GM18498 (cell line): ENCODE data around the gene SLC25A6.
"Not testable (repeated sequence)": the region's sequence is repeated elsewhere in the genome, so short reads cannot be mapped to it uniquely, and the experiment has no call there.

ENCODE experiments used
- ATAC-seq: cut with Tn5 transposase; IDR thresholded peaks from one replicate; pipeline ENCODE4 v1.9.1; 2021; ENCODE audit warnings: mild to moderate bottlenecking, moderate library complexity; ENCODE audit not compliant: unreplicated experiment

Gene SLC25A6

GRCh38 chrX:1391707-1392375, at the start of gene SLC25A6:
Gene SLC25A6, minus strand, starts transcription at chrX:1392113. Its CDS starts 104 bp downstream, at chrX:1392009.
- peak; percentile 96 for ATAC-seq

DNA sequence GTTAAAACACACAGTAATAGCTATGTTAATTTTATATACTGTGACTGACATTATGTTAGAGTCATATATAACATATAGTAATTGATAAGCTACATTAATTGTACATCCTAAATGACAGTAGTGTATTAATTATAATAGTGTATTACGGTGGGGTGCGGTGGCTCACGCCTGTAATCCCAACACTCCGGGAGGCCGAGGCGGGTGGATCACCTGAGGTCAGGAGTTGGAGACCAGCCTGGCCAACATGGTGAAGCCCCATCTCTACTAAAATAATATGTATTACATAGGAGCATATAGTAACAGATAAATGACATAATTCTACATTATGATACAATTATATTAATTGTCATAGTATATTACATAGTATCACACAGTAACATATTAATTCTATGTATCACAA, 48.6 kb upstream of the SLC25A6 start:
- no peak for ATAC-seq

DNA sequence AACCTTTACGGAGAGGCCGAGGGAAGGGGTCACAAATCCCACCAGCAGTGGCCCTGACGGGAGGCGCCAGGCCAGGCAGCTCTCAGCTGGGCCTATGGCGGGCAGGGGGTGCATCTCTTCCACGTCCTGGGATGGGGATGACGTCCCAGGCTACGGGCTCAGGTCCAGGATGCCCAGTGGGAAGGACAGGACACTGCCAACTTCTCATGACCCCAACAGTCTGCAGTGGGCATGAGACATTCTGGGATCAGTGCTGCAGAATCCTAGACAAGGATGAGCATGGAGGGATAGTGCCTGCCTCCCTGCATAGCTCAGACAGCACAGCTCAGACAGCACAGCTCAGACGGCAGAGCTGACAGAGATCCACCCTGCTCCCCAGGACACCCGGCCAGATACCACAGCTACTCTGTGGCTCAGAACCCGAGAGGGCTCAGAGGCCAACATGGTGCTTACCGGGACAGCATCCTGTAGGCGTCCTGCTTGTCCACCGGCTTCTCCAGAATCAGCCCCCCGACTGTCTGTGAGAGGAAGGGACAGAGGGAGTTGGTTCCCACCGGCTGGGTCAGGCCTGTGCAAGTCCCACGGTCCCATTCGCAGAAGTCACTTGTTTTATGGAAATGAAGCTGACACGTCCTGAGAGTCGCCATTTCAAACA, 43.5 kb upstream of the SLC25A6 start:
- no peak for ATAC-seq

DNA sequence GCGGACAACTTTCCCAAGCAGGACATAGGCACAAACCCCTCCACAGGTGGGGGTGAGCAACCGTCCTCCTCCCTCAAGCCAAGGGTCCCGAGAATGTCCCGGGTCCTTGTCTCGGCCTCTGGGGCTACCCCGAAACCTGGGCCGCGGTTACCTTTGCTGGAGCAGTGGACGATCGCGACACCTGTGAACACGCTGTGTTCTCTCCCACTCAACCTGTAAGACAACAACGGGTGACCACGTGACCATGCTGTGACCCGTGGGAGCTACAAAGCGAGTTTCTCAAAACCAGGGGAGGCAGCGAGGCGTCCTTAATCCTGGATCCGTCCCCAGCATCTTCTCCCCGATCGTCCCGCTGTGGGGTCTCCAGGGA, 42.9 kb upstream of the SLC25A6 start:
- ATAC-seq, result no peak

GRCh38 chrX:1433646-1434357, 41.9 kb upstream of the SLC25A6 start:
- no peak for ATAC-seq

GRCh38 chrX:1430451-1430850, 38.5 kb upstream of the SLC25A6 start:
- no peak for ATAC-seq

GRCh38 chrX:1427756-1428155, 35.8 kb upstream of the SLC25A6 start:
- no peak for ATAC-seq

GRCh38 chrX:1426321-1426720, 34.4 kb upstream of the SLC25A6 start:
- ATAC-seq, result not testable (repeated sequence)

DNA sequence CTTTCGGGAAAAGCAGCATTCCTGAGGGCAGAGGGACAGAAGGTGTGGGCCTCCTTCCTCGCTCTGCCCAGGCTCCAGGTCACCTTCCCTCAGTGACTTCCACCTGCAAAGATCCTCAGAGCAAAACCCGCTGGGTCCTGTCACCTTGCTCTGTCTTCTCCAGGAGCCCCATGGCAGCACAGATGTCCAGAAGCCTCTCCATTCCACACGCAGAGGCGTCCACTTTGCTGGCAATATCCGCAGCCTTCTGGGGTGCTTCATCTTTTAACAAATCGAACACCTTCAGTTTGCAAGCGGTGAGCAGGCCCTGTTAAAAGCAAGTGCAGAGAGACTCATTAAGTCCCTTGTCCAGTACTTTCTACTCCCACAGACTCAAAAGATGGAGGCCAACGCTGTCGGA, 33.5 kb upstream of the SLC25A6 start:
- no peak for ATAC-seq

GRCh38 chrX:1424147-1424851, 32.4 kb upstream of the SLC25A6 start:
- ATAC-seq, result no peak

DNA sequence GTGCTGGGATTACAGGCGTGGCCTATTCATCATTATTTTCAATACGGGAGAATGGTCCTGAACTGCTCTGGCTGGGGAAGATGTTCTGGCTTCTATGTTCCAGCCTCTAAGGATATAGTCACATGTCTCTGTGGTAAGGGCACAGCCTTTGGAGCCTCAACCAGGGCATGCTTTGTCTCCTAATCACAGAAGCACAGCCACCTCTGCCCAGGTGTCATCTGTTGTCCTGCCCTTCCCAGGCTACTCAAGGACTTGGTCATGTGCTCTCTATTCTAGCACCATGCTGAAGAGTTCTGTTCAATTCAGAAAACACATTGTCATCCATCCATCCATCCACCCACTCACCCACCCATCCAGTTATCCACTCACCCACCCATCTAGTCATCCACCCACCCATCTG, 31.3 kb upstream of the SLC25A6 start:
- ATAC-seq, result no peak

DNA sequence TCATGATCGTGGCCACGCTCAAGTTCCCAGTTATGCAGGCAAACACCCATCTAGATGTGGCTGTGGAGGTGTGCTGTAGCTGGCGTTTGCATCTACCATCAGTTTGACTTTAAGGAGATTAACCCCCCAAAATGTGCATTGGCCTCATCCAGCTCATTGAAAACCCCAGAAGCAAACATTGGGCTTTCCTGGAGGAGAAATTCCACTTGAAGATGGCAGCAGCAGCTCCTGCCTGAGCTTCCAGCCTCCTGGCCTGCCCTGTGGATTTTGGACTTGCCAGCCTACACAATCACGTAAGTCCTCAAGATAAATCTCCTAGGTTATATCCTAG, 30.2 kb upstream of the SLC25A6 start:
- no peak for ATAC-seq

GRCh38 chrX:1421433-1422134, 29.7 kb upstream of the SLC25A6 start:
- no peak for ATAC-seq

DNA sequence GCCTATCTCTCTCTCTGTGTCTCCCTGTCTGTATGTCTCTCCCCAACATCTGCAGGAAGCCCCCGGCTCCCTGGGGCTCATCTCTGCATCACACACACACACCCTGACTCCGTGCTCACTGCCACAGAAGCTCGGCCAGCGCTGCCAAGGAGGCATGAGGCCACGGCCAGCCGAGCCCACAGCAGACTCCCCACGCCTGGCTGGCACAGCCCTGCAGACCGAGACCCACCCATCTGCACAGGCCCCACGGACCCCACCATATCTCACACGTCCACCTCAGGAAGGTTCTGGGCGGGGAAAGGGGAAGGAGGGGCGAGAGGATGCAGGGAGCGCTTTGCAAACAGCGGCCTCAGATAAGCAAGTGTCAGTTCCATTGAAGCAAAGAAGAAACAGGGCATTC, 28.5 kb upstream of the SLC25A6 start:
- ATAC-seq, result no peak

GRCh38 chrX:1419545-1420355, 27.8 kb upstream of the SLC25A6 start:
- no peak for ATAC-seq

DNA sequence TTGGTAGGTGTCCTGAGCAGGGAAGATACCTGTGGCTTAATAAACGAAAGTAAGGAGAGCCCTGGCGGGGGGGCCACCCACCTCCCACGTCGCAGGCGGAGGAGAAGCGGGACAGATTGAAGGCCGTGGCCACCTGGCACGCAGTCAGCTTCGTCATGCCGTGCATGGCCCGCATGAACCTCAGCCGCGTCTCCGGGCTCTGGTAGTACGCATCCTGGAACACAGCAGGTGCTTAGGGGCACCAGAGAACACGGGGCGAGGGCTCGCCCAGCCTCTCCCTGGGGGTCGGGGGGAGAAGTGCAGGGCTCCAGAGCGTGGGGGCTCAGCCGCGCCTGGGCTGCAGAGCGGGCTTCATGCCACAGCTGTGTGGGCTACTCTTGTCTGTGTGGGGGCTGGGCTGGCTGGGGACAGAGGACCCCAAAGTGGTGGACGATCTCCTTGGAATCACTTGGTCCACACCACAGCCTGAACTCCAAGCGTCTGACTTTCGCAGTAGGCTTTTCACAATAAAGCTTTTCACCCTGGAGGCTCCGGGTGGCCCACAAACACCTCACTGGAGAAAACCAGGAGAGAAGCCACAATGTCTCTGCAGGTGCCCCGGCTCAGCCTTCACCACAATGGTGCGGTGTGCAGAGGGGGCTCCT, 27.1 kb upstream of the SLC25A6 start:
- no peak for ATAC-seq

GRCh38 chrX:1417921-1418771, 26.2 kb upstream of the SLC25A6 start:
- no peak for ATAC-seq

GRCh38 chrX:1416965-1417760, 25.2 kb upstream of the SLC25A6 start:
- no peak for ATAC-seq
